DMS79 treated with DMSO at 0.1 percent for 48 hours (cell line): Measurements from ENCODE around the gene PPP3CB.
"Not testable (repeated sequence)": the region's sequence is repeated elsewhere in the genome, so short reads cannot be mapped to it uniquely, and the experiment has no call there.

Experiments
- DNase-seq: peaks from one replicate; lab custom pipeline; 2025; lab: John Stamatoyannopoulos, UW

Gene PPP3CB

DNA sequence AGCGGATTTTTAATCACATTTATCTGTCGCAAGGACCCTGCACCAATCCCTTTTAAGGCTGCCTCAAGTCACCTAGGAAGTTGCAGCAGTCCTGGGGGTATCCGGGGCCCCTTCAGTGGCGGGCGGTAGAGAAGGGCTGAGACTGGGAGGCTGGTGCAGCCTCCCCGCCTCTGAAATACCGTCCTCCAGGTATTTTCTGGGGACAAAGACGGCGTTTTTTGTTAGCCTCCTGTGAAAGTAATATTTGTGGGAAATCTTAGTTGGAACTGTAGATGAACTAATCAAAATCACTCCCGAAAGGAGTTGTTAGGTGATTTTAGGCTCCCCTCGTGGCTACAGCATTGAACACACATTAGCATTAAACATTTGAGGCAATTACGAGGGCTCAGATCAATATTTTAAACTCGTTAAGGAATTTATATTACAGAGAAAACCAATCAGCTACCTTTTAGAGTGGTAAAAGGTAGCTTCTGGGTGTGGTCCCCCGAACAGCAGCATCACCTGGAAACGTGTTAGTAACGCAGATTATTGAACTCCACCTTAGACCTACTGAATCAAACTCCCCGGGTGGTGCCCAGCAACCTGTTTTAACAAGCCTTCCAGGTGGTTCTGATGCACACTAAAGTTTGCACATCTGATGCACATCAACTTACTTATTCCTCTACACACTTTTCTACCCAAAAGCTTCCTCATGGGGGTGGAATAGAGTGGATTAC, 81.4 kb downstream of the PPP3CB start:
- no peak for DNase-seq

DNA sequence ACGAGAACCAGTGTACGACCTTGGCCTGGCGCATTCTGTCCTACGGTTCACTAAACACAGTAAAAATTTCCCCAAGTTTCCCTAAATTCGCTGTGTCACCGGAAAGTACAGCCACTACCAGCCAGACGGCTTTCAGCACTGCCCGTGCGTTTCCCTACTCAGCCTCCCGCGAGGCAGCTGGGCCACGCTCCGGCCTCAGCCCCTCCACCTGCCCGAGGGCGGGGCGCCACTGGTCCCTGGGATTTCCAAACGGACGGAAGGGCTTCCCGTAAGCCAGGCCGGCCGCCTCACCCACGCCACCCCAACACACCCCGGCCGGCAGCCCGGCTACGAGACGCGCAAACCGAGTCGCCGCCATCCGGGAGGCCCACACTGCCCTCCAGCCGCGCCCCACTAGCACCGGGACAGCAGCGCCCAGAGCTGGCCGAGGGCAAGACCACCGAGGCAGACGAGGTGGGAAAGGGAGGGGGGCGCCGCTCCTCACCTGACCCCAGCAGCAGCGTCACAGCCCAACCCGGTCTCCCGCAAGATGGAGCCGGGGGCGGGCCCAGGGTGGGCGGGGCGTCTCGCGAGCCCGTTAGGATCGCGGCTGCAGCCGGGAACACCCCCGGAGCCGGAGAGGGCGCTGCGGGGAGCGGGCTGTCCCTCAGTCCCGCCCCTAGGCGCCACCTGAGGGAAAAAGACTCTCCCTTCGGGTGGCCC, 82.1 kb downstream of the PPP3CB start, which contains the start of gene ANXA7:
Gene ANXA7 (minus strand): TSS at position 531 of the 702 bp plus-strand sequence. CDS start 13,202 bp downstream, outside the sequence.
- peak; percentile 60 for DNase-seq

DNA sequence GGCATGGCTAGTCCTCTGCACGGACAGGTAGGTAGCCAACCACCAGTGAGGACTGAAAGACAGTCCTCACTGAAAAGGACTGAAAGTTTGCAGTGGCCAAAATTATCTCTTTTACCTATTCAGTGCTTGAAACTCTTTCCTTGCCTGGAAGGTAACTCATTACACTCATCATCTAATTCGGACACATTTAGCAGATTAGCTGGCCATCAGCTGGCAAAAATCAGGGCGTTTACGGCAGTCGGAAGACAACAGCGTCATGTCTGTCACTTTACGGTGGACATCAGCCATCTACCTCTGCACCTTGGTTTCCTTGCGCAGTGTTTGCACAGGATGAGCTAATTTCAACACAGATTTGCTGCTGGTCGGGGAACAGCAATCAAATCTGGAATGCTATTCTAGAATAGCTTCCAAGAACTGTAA, 82.7 kb downstream of the PPP3CB start:
- peak; percentile 38 for DNase-seq

DNA sequence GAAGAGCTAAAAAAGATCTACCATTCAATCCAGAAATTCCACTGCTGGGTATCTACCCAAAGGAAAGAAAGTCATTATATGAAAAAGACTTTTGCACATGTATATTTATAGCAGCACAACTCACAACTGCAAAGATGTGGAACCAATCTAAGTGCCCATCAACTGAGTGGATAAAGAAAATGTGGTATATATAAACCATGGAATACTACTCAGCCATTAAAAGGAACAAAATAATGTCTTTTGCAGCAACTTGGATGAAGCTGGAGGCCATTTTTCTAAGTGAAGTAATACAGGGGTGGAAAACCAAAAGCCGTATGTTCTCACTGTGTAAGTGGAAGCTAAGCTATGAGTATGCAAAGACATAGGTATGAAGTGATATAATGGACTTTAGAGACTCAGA, 84.9 kb downstream of the PPP3CB start:
- DNase-seq, result no peak

DNA sequence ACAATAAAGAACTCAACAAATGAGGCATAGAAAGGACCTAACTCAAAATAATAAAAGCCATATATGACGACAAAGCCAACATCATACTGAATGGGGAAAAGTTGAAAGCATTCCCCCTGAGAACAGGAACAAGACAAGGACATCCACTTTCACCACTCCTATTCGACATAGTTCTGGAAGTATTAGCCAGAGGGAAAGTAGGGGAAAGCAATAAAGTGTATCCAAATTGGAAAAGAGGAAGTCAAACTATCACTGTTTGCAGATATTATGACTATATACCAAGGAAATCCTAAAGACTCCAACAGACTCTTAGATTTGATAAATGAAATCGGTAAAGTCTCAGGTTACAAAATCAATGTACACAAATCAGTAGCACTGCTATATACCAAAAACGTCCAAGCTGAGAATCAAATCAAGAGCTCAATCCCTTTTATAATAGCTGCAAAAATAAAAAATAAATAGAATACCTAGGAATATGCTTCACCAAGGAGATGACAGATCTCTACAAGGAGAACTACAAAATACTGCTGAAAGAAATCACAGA, 86.8 kb downstream of the PPP3CB start:
- no peak for DNase-seq

DNA sequence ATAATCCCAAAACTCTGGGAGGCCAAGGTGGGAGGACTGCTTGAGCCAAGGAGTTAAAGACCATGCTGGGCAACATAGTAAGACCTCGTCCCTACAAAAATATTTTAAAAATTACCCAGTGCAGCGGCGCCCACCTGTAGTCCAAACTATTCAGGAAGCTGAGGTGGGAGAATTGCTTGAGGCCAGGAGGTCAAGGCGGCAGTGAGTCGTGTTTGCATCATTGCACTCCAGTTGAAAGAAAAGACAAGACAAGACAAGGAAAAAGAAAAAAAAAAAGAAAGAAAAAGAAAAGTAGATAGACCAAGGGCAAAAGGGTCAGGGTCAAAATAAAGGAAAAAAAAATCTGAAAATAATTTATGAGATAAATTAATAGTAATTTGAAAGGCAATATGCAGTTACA, 87.8 kb downstream of the PPP3CB start:
- DNase-seq, result no peak

DNA sequence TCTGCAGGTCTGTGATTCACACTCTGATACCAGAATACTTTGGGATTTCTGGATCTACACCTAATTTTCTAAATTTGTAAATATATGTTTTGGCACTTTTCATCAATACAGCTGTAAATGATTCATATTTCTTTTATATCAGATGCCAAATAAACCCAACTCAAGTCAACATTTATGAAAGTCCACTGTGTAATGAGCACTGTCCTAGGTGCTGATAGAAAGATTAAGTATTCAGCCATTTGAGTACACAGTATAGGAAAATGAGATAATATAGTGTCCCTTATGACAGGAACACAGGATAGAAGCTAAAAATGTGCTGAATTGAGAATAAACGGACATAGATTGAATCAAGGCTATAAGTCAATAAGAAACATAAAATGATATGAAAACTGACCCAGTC, 88.3 kb downstream of the PPP3CB start:
- no peak for DNase-seq

DNA sequence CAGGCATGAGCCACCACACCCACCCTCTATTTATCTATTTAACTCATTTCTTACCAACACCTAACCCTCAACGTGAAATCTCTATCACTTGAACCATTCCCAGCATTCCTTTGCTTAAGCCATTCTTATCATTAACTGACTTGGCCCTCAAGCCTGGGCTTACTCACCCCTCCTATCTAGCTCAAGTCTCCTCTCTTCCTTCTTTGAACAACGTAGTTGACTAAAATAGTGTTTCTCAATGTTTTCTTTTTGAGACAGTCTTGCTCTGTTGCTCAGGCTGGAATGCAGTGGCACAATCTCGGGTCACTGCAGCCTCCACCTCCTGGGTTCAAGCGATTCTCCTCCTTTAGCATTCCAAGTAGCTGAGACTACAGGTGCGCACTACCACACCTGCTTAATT, 89.0 kb downstream of the PPP3CB start:
- no peak for DNase-seq

DNA sequence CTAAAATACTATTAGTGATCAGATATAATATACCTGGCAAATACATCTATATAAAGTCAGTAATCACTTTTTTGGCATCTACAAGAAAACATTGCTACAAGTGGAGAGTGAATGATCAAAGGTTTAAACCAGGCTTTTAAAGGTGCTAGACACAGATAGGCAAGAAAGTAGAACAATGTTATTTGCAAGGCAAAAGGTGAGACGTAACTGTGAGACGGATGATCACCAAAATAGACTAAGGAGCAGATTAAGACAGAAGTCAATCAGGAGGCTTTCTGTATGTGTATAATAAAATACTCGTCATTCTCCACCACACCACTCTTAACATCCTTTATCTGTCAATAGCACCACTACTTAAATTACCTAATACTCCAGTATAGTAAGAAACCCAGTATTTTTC, 90.3 kb downstream of the PPP3CB start:
- no peak for DNase-seq

DNA sequence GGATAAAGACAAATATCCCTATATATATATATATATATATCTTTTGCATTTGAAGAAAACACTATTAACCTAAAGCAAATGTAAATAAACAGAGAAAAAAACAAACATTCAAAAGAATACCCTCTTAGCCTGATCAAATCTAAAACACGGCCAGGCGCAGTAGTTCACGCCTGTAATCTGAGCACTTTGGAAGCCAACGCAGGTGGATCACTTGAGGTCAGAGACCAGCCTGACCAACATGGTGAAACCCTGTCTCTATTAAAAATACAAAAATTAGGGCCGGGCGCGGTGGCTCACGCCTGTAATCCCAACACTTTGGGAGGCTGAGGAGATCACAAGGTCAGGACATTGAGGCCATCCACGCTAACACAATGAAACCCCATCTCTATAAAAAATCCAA, 91.1 kb downstream of the PPP3CB start:
- no peak for DNase-seq

DNA sequence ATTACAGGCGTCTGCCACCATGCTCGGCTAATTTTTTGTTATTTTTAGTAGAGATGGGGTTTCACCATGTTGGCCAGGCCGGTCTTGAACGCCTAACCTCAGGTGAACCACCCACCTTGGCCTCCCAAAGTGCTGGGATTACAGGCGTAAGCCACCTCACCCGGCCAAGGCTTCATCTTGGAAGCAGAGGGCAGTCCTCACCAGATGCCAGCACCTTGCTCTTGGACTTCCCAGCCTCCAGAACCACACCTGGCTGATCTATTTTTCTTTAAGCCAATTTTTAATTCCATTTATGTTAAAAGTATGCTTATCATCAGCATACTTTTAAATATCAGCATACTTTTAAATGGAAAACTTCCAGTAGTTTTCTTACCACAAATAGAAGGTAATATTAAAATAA, 94.2 kb downstream of the PPP3CB start:
- no peak for DNase-seq

DNA sequence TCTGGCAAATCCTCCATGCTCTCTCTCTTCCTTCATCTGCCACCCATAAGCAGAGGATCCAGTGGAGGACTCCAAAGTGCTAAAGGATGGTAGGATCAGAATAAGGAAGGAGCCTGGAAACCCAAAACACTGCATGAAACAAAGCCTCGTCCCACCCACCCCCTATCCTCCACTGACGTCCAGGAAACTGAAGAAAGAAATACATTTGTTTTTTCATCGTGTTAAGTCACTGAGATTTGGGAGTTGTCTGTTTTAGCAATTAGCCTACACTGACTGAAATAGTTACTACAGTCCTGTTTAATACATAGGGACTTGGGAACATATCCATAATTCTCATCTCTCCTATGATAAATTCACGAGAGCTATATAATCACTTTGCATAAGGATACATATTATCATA, 96.8 kb downstream of the PPP3CB start:
- DNase-seq, result no peak

DNA sequence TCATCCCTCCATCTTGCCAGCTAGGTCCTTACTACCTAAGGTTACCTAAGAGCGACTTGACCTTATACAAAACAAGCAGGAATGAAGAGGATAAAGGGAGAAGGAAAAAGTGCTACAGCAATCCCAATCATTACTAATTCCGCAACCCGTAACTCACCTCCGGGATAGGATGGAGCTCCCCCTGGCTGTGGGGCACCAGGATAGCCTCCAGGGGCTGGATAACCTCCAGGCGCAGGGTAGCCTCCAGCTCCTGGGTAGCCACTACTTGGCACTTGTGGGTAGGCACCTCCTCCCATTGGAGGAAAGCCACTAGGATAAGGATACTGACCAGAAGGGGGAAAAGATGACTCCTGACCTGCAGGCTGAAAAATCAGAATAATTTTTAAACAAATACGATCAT, 97.8 kb downstream of the PPP3CB start:
- no peak for DNase-seq

DNA sequence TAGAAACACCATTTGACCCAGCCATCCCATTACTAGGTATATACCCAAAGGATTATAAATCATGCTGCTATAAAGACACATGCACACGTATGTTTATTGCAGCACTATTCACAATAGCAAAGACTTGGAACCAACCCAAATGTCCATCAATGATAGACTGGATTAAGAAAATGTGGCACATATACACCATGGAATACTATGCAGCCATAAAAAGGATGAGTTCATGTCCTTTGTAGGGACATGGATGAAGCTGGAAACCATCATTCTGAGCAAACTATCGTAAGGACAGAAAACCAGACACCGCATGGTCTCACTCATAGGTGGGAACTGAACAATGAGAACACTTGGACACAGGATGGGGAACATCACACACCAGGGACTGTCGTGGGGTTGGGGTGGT, 101.5 kb downstream of the PPP3CB start:
- DNase-seq, result not testable (repeated sequence)

DNA sequence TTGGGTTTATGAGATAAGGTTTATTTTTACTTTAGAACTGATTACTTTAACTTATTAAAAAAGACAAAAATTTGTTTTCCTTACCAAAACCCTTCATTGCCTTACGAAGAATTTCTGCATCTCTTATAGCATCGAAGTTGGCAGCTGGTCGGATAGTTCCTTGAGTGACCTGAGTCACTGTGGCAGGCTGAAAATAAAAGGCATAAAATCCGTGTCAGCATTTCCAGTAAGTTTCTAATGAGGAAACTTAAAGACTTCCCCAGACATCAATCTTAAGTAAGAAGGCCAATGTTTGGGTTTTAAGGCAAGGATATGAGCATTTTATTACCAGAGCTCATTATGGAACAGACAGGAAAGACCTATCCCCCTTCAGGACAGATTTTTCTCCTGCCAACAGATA, 107.6 kb downstream of the PPP3CB start:
- no peak for DNase-seq

DNA sequence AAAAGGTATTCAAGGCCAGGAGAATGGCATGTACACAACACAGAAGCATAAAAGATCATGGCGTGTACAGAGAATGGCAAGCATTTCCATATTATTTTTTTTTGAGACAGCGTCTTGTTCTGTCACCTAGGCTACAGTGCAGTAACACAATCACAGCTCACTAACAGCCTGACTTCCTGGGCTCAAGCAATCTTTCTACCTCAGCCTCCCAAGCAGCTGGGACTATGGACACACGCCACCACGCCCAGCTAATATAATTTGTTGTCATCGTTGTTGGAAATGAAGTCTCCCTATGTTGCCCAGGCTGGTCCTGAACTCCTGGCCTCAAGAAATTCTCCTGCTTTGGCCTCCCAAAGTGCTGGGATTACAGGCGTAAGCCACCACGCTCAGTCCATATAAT, 109.2 kb downstream of the PPP3CB start:
- no peak for DNase-seq
